Thyroid gland (tissue), 4 donors: ENCODE measurements around the gene CFAP157. TPM values are rescaled to one million over a fixed set of nuclear protein-coding genes. Genes with fewer than 3 reads are reported as not detected.

Experiments
- DNase-seq, 2 donors: peaks; one replicate each; pipeline ENCODE4 v3.0.0-alpha.2; 2019
- H3K27ac ChIP-seq, 3 donors: fragments of 200-600 bp; sonication (generic); 1 replicate in 2 of 3; 2 replicates in 1 of 3; pipeline ENCODE4 v1.5.1; 2016 to 2019; ENCODE audit warnings: mild to moderate bottlenecking in 1 of 3, moderate library complexity in 1 of 3
- H3K27me3 ChIP-seq: fragments of 200-600 bp; sonication (generic); one replicate; pipeline ENCODE4 v1.5.1; 2019
- H3K36me3 ChIP-seq, 2 donors: fragments of 200-600 bp; sonication (generic); one replicate each; pipeline ENCODE4 v1.5.1; 2016 to 2019
- H3K4me1 ChIP-seq, 2 donors: fragments of 200-600 bp; sonication (generic); one replicate each; pipeline ENCODE4 v1.5.1; 2017 to 2019
- H3K4me3 ChIP-seq, 3 donors: fragments of 200-600 bp; sonication (generic); replicated peaks in 1 of 3; 1 replicate in 2 of 3; 2 replicates in 1 of 3; pipeline ENCODE4 v1.5.1; 2016; ENCODE audit warnings: mild to moderate bottlenecking in 1 of 3
- H3K9me3 ChIP-seq: fragments of 200-600 bp; sonication (generic); one replicate; pipeline ENCODE4 v1.5.1; 2017
- CTCF ChIP-seq, 6 experiments: fragments of 200-600 bp in 3 of 6; fragments of 450-650 bp in 3 of 6; sonication (generic) in 3 of 6; IDR thresholded peaks; one replicate each; pipeline ENCODE4 v1.5.1; 2016 to 2019; ENCODE audit warnings: antibody characterized with exemption in 6 of 6, mild to moderate bottlenecking in 2 of 6, inconsistent platforms in 1 of 6, moderate library complexity in 1 of 6
- POLR2A ChIP-seq, 2 donors: fragments of 450-650 bp; IDR thresholded peaks; one replicate each; pipeline ENCODE4 v1.6.1; 2017; ENCODE audit warnings: antibody characterized with exemption in 2 of 2, mild to moderate bottlenecking in 2 of 2, moderate library complexity in 1 of 2
- WGBS, 2 donors: methylation state at CpG; one replicate each; pipeline ENCODE4 v1.1.5; 2017; 5-methylcytosine and 5-hydroxymethylcytosine counted together
- intact Hi-C: fragments of 100-400 bp; cut with DNase I; formaldehyde crosslinking; loops from one replicate; pipeline ENCODE4 v1.15.1; 2023
- total RNA-seq, 4 donors: library from RNA; depleted of rRNA; stranded (reverse); fragments of >200 nt; gene quantifications; one replicate each; pipeline ENCODE4 v1.2.3, GENCODE V29; 2016

Gene CFAP157
- total RNA-seq, 4 donors from 2014 or later, result 0.22 to 3.0 TPM; not detected in 2

GRCh38 chr9:127714951-127715469, 8.2 kb downstream of the CFAP157 start:
- TF ChIP-seq POLR2A (IDR thresholded peaks at IDR 0.05) (no peak), CTCF (IDR thresholded peaks at IDR 0.05) (no peak)
- Histone ChIP-seq H3K27ac (peak overlapping the region in 2 of 3 donors; percentile 43 to 82), H3K36me3 (no peaks in the 10 kb centered on the region), H3K27me3 (no peaks in the 10 kb centered on the region), H3K4me3 (peak overlapping the region; percentile 77 to 93 (median 77)), H3K9me3 (no peaks in the 10 kb centered on the region), H3K4me1 (peaks cover 18 to 33% of the 10 kb centered on the region in 2 donors)
- intact Hi-C loops, result no loop called here
- DNase-seq, result peak; percentile 36 to 41
- WGBS, 2 donors, result 0% methylated on average over 14 of the region's 44 CpGs; no CpG with 5 or more reads in 1 of the 2 donors

GRCh38 chr9:127715470-127716337, 8.9 kb downstream of the CFAP157 start, which contains the start of the genes PTRH1 and TTC16:
Gene PTRH1 (minus strand): TSS chr9:127715663. CDS start chr9:127715639, 24 bp downstream.
Gene TTC16 (plus strand): TSS chr9:127716079. CDS start chr9:127716146, 67 bp downstream.
- DNase-seq, result peak; percentile 97 to 98
- intact Hi-C loops, result no loop called here
- TF ChIP-seq CTCF (IDR thresholded peaks at IDR 0.05) (no peak), POLR2A (IDR thresholded peaks at IDR 0.05) (peak in 1 of 2 donors; percentile 78)
- WGBS, 2 donors, result 11 to 14% methylated on average over 20 to 35 of the region's 65 CpGs
- Histone ChIP-seq H3K36me3 (no peaks in the 10 kb centered on the region), H3K27ac (peak within 1 kb of the TSS; percentile 45 to 82 (median 49)), H3K27me3 (no peaks in the 10 kb centered on the region), H3K9me3 (no peaks in the 10 kb centered on the region), H3K4me3 (peak within 1 kb of the TSS; percentile 77 to 93 (median 77)), H3K4me1 (peaks cover 18 to 33% of the 10 kb centered on the region in 2 donors)

- Histone ChIP-seq H3K4me3 (peak overlapping the region in 1 of 3 donors; percentile 77), H3K27me3 (no peaks in the 10 kb centered on the region), H3K9me3 (no peaks in the 10 kb centered on the region), H3K36me3 (no peaks in the 10 kb centered on the region), H3K27ac (no peak overlapping the region), H3K4me1 (peaks cover 18 to 33% of the 10 kb centered on the region in 2 donors)
- WGBS, 2 donors, result 62 to 85% methylated on average over 6 to 9 of the region's 9 CpGs
- no peak for DNase-seq
- TF ChIP-seq POLR2A (IDR thresholded peaks at IDR 0.05) (no peak), CTCF (IDR thresholded peaks at IDR 0.05) (no peak)
- intact Hi-C loops, result no loop called here
These were observed 9.6 kb downstream of the CFAP157 start for GRCh38 chr9:127716412-127716811.

GRCh38 chr9:127717766-127718165, 11.0 kb downstream of the CFAP157 start:
- Histone ChIP-seq H3K27ac (no peak overlapping the region), H3K9me3 (no peaks in the 10 kb centered on the region), H3K4me1 (peaks cover 18 to 33% of the 10 kb centered on the region in 2 donors), H3K4me3 (no peak overlapping the region), H3K36me3 (no peaks in the 10 kb centered on the region), H3K27me3 (no peaks in the 10 kb centered on the region)
- intact Hi-C loops, result no loop called here
- no peak for TF ChIP-seq CTCF (IDR thresholded peaks at IDR 0.05)
- TF ChIP-seq POLR2A (IDR thresholded peaks at IDR 0.05), result no peak
- 62 to 66% methylated on average over 4 to 5 of the region's 5 CpGs for WGBS, 2 donors
- peak; percentile 60 to 64 for DNase-seq
